ENCODE data around the gene MRO.
"Not testable (repeated sequence)": the region's sequence is repeated elsewhere in the genome, so short reads cannot be mapped to it uniquely, and the experiment has no call there.

Gene MRO

GRCh38 chr18:50819728-50820378 lies at the start of gene MRO:
Gene MRO (minus strand): TSS chr18:50820016. CDS start chr18:50809400, 10,616 bp downstream.
- no peak within 1 kb of the TSS for H3K9ac ChIP-seq (ENCODE audit: low read length)
- no peaks in the 10 kb centered on the region for H3K27me3 ChIP-seq (ENCODE audit: control insufficient read depth, insufficient read depth, low read length)
- H3K27ac ChIP-seq (ENCODE audit: low read depth, low read length) = no peak within 1 kb of the TSS
- peaks cover 8% of the 10 kb centered on the region for H3K4me1 ChIP-seq (ENCODE audit: control insufficient read depth, insufficient read depth, low read length)
- H3K4me3 ChIP-seq (ENCODE audit: low read length) = peak within 1 kb of the TSS; percentile 62
- H3K36me3 ChIP-seq (ENCODE audit: control insufficient read depth, insufficient read depth, low read length) = no peaks in the 10 kb centered on the region

- H3K4me3 ChIP-seq (ENCODE audit: low read length) = no peak overlapping the region
- H3K27me3 ChIP-seq (ENCODE audit: control insufficient read depth, insufficient read depth, low read length) = no peaks in the 10 kb centered on the region
- no peak overlapping the region for H3K9ac ChIP-seq (ENCODE audit: low read length)
- no peaks in the 10 kb centered on the region for H3K36me3 ChIP-seq (ENCODE audit: control insufficient read depth, insufficient read depth, low read length)
- H3K4me1 ChIP-seq (ENCODE audit: control insufficient read depth, insufficient read depth, low read length) = no peaks in the 10 kb centered on the region
- no peak overlapping the region for H3K27ac ChIP-seq (ENCODE audit: low read depth, low read length)
Observed at GRCh38 chr18:50869150-50869549, 49.3 kb upstream of the MRO start.

- Histone ChIP-seq H3K36me3 (ENCODE audit: control insufficient read depth, insufficient read depth, low read length) (no peaks in the 10 kb centered on the region), H3K27ac (ENCODE audit: low read depth, low read length) (no peak overlapping the region), H3K9ac (ENCODE audit: low read length) (no peak overlapping the region), H3K4me1 (ENCODE audit: control insufficient read depth, insufficient read depth, low read length) (no peaks in the 10 kb centered on the region), H3K27me3 (ENCODE audit: control insufficient read depth, insufficient read depth, low read length) (no peaks in the 10 kb centered on the region), H3K4me3 (ENCODE audit: low read length) (no peak overlapping the region)
Observed at GRCh38 chr18:50866765-50867164, 46.9 kb upstream of the MRO start.

GRCh38 chr18:50863840-50864375 lies 44.1 kb upstream of the MRO start:
- no peaks in the 10 kb centered on the region for H3K36me3 ChIP-seq (ENCODE audit: control insufficient read depth, insufficient read depth, low read length)
- H3K9ac ChIP-seq (ENCODE audit: low read length) = no peak overlapping the region
- no peak overlapping the region for H3K4me3 ChIP-seq (ENCODE audit: low read length)
- H3K4me1 ChIP-seq (ENCODE audit: control insufficient read depth, insufficient read depth, low read length) = no peaks in the 10 kb centered on the region
- no peak overlapping the region for H3K27ac ChIP-seq (ENCODE audit: low read depth, low read length)
- H3K27me3 ChIP-seq (ENCODE audit: control insufficient read depth, insufficient read depth, low read length) = peaks cover 4% of the 10 kb centered on the region

GRCh38 chr18:50862401-50862800 lies 42.6 kb upstream of the MRO start:
- no peaks in the 10 kb centered on the region for H3K36me3 ChIP-seq (ENCODE audit: control insufficient read depth, insufficient read depth, low read length)
- no peak overlapping the region for H3K9ac ChIP-seq (ENCODE audit: low read length)
- no peak overlapping the region for H3K4me3 ChIP-seq (ENCODE audit: low read length)
- peaks cover 4% of the 10 kb centered on the region for H3K27me3 ChIP-seq (ENCODE audit: control insufficient read depth, insufficient read depth, low read length)
- H3K4me1 ChIP-seq (ENCODE audit: control insufficient read depth, insufficient read depth, low read length) = no peaks in the 10 kb centered on the region
- no peak overlapping the region for H3K27ac ChIP-seq (ENCODE audit: low read depth, low read length)

GRCh38 chr18:50861617-50862016 lies 41.8 kb upstream of the MRO start:
- Histone ChIP-seq H3K27me3 (ENCODE audit: control insufficient read depth, insufficient read depth, low read length) (peaks cover 4% of the 10 kb centered on the region), H3K36me3 (ENCODE audit: control insufficient read depth, insufficient read depth, low read length) (no peaks in the 10 kb centered on the region), H3K27ac (ENCODE audit: low read depth, low read length) (no peak overlapping the region), H3K4me1 (ENCODE audit: control insufficient read depth, insufficient read depth, low read length) (no peaks in the 10 kb centered on the region), H3K9ac (ENCODE audit: low read length) (no peak overlapping the region), H3K4me3 (ENCODE audit: low read length) (no peak overlapping the region)

- H3K27ac ChIP-seq (ENCODE audit: low read depth, low read length) = no peak overlapping the region
- H3K9ac ChIP-seq (ENCODE audit: low read length) = no peak overlapping the region
- H3K36me3 ChIP-seq (ENCODE audit: control insufficient read depth, insufficient read depth, low read length) = no peaks in the 10 kb centered on the region
- H3K4me1 ChIP-seq (ENCODE audit: control insufficient read depth, insufficient read depth, low read length) = no peaks in the 10 kb centered on the region
- peaks cover 4% of the 10 kb centered on the region for H3K27me3 ChIP-seq (ENCODE audit: control insufficient read depth, insufficient read depth, low read length)
- H3K4me3 ChIP-seq (ENCODE audit: low read length) = no peak overlapping the region
Observed at GRCh38 chr18:50859793-50860555, 40.2 kb upstream of the MRO start.

- Histone ChIP-seq H3K27me3 (ENCODE audit: control insufficient read depth, insufficient read depth, low read length) (peaks cover 4% of the 10 kb centered on the region), H3K27ac (ENCODE audit: low read depth, low read length) (no peak overlapping the region), H3K9ac (ENCODE audit: low read length) (no peak overlapping the region), H3K4me1 (ENCODE audit: control insufficient read depth, insufficient read depth, low read length) (no peaks in the 10 kb centered on the region), H3K36me3 (ENCODE audit: control insufficient read depth, insufficient read depth, low read length) (no peaks in the 10 kb centered on the region), H3K4me3 (ENCODE audit: low read length) (no peak overlapping the region)
Observed at GRCh38 chr18:50857694-50858093, 37.9 kb upstream of the MRO start.

- not testable (repeated sequence) for H3K27ac ChIP-seq (ENCODE audit: low read depth, low read length); H3K4me1 ChIP-seq (ENCODE audit: control insufficient read depth, insufficient read depth, low read length); H3K27me3 ChIP-seq (ENCODE audit: control insufficient read depth, insufficient read depth, low read length); H3K4me3 ChIP-seq (ENCODE audit: low read length); H3K9ac ChIP-seq (ENCODE audit: low read length); H3K36me3 ChIP-seq (ENCODE audit: control insufficient read depth, insufficient read depth, low read length)
Observed at GRCh38 chr18:50857166-50857565, 37.4 kb upstream of the MRO start.

GRCh38 chr18:50855976-50856757 lies 36.4 kb upstream of the MRO start:
- Histone ChIP-seq H3K9ac (ENCODE audit: low read length) (no peak overlapping the region), H3K27ac (ENCODE audit: low read depth, low read length) (no peak overlapping the region), H3K4me3 (ENCODE audit: low read length) (no peak overlapping the region)

GRCh38 chr18:50853863-50854271 lies 34.1 kb upstream of the MRO start:
- no peak overlapping the region for H3K9ac ChIP-seq (ENCODE audit: low read length)
- H3K4me3 ChIP-seq (ENCODE audit: low read length) = no peak overlapping the region
- no peaks in the 10 kb centered on the region for H3K36me3 ChIP-seq (ENCODE audit: control insufficient read depth, insufficient read depth, low read length)
- H3K27ac ChIP-seq (ENCODE audit: low read depth, low read length) = no peak overlapping the region
- H3K27me3 ChIP-seq (ENCODE audit: control insufficient read depth, insufficient read depth, low read length) = no peaks in the 10 kb centered on the region
- H3K4me1 ChIP-seq (ENCODE audit: control insufficient read depth, insufficient read depth, low read length) = no peaks in the 10 kb centered on the region

More at GRCh38 chr18:50855976-50856757, 36.4 kb upstream of the MRO start:
- Histone ChIP-seq H3K27me3 (ENCODE audit: control insufficient read depth, insufficient read depth, low read length) (peaks cover 4% of the 10 kb centered on the region), H3K36me3 (ENCODE audit: control insufficient read depth, insufficient read depth, low read length) (no peaks in the 10 kb centered on the region), H3K4me1 (ENCODE audit: control insufficient read depth, insufficient read depth, low read length) (no peaks in the 10 kb centered on the region)

- no peak overlapping the region for H3K27ac ChIP-seq (ENCODE audit: low read depth, low read length)
Observed at GRCh38 chr18:50850307-50851065, 30.7 kb upstream of the MRO start.

More at GRCh38 chr18:50850307-50851065, 30.7 kb upstream of the MRO start:
- Histone ChIP-seq H3K4me1 (ENCODE audit: control insufficient read depth, insufficient read depth, low read length) (no peaks in the 10 kb centered on the region), H3K9ac (ENCODE audit: low read length) (no peak overlapping the region), H3K27me3 (ENCODE audit: control insufficient read depth, insufficient read depth, low read length) (no peaks in the 10 kb centered on the region), H3K36me3 (ENCODE audit: control insufficient read depth, insufficient read depth, low read length) (no peaks in the 10 kb centered on the region), H3K4me3 (ENCODE audit: low read length) (no peak overlapping the region)
